ENCODE measurements around the gene CASKIN2.

CASKIN2 gene

GRCh38 chr17:75544250-75544649 is 28.9 kb upstream of the CASKIN2 start:
- Histone ChIP-seq H3F3A (ENCODE audit: insufficient read depth, low read length) (no peaks in the 10 kb centered on the region), H3K4me1 (ENCODE audit: low read length) (no peaks in the 10 kb centered on the region), H3K9me2 (replicated peaks; ENCODE audit: insufficient read depth, low read length) (no peaks in the 10 kb centered on the region), H4K20me1 (ENCODE audit: insufficient read depth, low read length) (no peaks in the 10 kb centered on the region), H3K27me3 (replicated peaks; ENCODE audit: insufficient read depth, low read length) (no peaks in the 10 kb centered on the region), H3K4me2 (ENCODE audit: low read depth, low read length) (no peak overlapping the region), H3K27ac (ENCODE audit: low read length) (no peak overlapping the region), H3K9me3 (replicated peaks; ENCODE audit: insufficient read depth, low read length) (no peaks in the 10 kb centered on the region), H3K4me3 (ENCODE audit: low read length) (no peak overlapping the region), H3K9ac (ENCODE audit: low read length) (no peak overlapping the region), H2AFZ (ENCODE audit: low read length) (no peak overlapping the region), H3K36me3 (replicated peaks; ENCODE audit: insufficient read depth, low read length) (no peaks in the 10 kb centered on the region), H3K79me2 (ENCODE audit: low read length) (no peaks in the 10 kb centered on the region)
- TF ChIP-seq EZH2phosphoT487 (IDR thresholded peaks at IDR 0.05; ENCODE audit: low read length) = no peak
- TF ChIP-seq CTCF (IDR thresholded peaks at IDR 0.05; ENCODE audit: low read length) = no peak
- no peak for TF ChIP-seq EZH2 (optimal IDR thresholded peaks at IDR 0.05; ENCODE audit: low read depth, low read length)
- no peak for DNase-seq

- Histone ChIP-seq H3F3A (ENCODE audit: insufficient read depth, low read length) (no peaks in the 10 kb centered on the region), H3K9me3 (replicated peaks; ENCODE audit: insufficient read depth, low read length) (no peaks in the 10 kb centered on the region), H3K4me3 (ENCODE audit: low read length) (no peak overlapping the region), H2AFZ (ENCODE audit: low read length) (no peak overlapping the region), H3K36me3 (replicated peaks; ENCODE audit: insufficient read depth, low read length) (no peaks in the 10 kb centered on the region), H3K4me1 (ENCODE audit: low read length) (no peaks in the 10 kb centered on the region), H3K4me2 (ENCODE audit: low read depth, low read length) (no peak overlapping the region), H3K9ac (ENCODE audit: low read length) (no peak overlapping the region), H3K9me2 (replicated peaks; ENCODE audit: insufficient read depth, low read length) (no peaks in the 10 kb centered on the region), H3K27me3 (replicated peaks; ENCODE audit: insufficient read depth, low read length) (no peaks in the 10 kb centered on the region), H4K20me1 (ENCODE audit: insufficient read depth, low read length) (no peaks in the 10 kb centered on the region), H3K27ac (ENCODE audit: low read length) (no peak overlapping the region), H3K79me2 (ENCODE audit: low read length) (no peaks in the 10 kb centered on the region)
- no peak for DNase-seq
- TF ChIP-seq EZH2phosphoT487 (IDR thresholded peaks at IDR 0.05; ENCODE audit: low read length) (no peak), EZH2 (optimal IDR thresholded peaks at IDR 0.05; ENCODE audit: low read depth, low read length) (no peak), CTCF (IDR thresholded peaks at IDR 0.05; ENCODE audit: low read length) (no peak)
These were observed 27.5 kb upstream of the CASKIN2 start for GRCh38 chr17:75542728-75543336.

GRCh38 chr17:75542229-75542628 is 26.9 kb upstream of the CASKIN2 start:
- Histone ChIP-seq H3K4me2 (ENCODE audit: low read depth, low read length) (no peak overlapping the region), H3K4me3 (ENCODE audit: low read length) (no peak overlapping the region), H3K9me3 (replicated peaks; ENCODE audit: insufficient read depth, low read length) (no peaks in the 10 kb centered on the region), H2AFZ (ENCODE audit: low read length) (no peak overlapping the region), H3K4me1 (ENCODE audit: low read length) (no peaks in the 10 kb centered on the region), H3F3A (ENCODE audit: insufficient read depth, low read length) (no peaks in the 10 kb centered on the region), H3K27me3 (replicated peaks; ENCODE audit: insufficient read depth, low read length) (no peaks in the 10 kb centered on the region), H3K36me3 (replicated peaks; ENCODE audit: insufficient read depth, low read length) (no peaks in the 10 kb centered on the region), H3K79me2 (ENCODE audit: low read length) (no peaks in the 10 kb centered on the region), H3K9me2 (replicated peaks; ENCODE audit: insufficient read depth, low read length) (no peaks in the 10 kb centered on the region), H4K20me1 (ENCODE audit: insufficient read depth, low read length) (no peaks in the 10 kb centered on the region), H3K27ac (ENCODE audit: low read length) (no peak overlapping the region), H3K9ac (ENCODE audit: low read length) (no peak overlapping the region)
- TF ChIP-seq EZH2phosphoT487 (IDR thresholded peaks at IDR 0.05; ENCODE audit: low read length) (no peak), CTCF (IDR thresholded peaks at IDR 0.05; ENCODE audit: low read length) (no peak), EZH2 (optimal IDR thresholded peaks at IDR 0.05; ENCODE audit: low read depth, low read length) (no peak)
- no peak for DNase-seq

All from MM.1S (cell line).